Measurements from ENCODE around the gene TRPV3.

DNA sequence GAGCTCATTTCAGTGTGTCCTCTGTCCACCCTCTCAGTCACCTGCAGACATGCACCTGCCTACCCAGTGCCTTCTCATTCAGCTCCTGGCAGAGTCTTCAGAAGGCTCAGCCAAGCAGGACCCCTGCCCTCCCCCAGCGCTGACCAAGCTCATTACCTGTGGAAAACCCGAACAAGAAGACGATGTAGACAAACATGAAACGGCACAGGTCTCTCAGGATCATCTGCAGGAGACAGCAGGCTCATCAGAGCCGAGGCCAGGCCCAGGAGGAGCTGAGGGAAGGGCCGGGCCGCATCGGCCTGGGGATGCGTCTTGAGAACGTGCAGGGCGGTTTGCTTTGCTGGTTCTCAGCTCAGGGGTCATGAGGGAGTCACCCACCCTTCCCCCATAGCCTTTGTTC is 19.4 kb upstream of the TRPV3 start:
- TF ChIP-seq, protein P1, sequence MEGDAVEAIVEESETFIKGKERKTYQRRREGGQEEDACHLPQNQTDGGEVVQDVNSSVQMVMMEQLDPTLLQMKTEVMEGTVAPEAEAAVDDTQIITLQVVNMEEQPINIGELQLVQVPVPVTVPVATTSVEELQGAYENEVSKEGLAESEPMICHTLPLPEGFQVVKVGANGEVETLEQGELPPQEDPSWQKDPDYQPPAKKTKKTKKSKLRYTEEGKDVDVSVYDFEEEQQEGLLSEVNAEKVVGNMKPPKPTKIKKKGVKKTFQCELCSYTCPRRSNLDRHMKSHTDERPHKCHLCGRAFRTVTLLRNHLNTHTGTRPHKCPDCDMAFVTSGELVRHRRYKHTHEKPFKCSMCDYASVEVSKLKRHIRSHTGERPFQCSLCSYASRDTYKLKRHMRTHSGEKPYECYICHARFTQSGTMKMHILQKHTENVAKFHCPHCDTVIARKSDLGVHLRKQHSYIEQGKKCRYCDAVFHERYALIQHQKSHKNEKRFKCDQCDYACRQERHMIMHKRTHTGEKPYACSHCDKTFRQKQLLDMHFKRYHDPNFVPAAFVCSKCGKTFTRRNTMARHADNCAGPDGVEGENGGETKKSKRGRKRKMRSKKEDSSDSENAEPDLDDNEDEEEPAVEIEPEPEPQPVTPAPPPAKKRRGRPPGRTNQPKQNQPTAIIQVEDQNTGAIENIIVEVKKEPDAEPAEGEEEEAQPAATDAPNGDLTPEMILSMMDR (IDR thresholded peaks at IDR 0.05) = no peak
- TF ChIP-seq POLR2A (IDR thresholded peaks at IDR 0.05) = no peak

Data from Peyer's patch (tissue), 4 donors.